NOMO-1 (cell line): ENCODE results near the gene TPM1.

Experiments used
- DNase-seq, 2 experiments: peaks; one replicate each; lab custom pipeline; 2025; ENCODE audit not compliant: unreplicated experiment in 2 of 2; lab: John Stamatoyannopoulos, UW

Gene TPM1

GRCh38 chr15:63052961-63053698 is 10.6 kb downstream of the TPM1 start:
- no peak for DNase-seq

- no peak for DNase-seq
Observed at GRCh38 chr15:63054281-63054683, 11.7 kb downstream of the TPM1 start.

GRCh38 chr15:63054985-63055384 is 12.4 kb downstream of the TPM1 start:
- no peak for DNase-seq

GRCh38 chr15:63056829-63057228 is 14.3 kb downstream of the TPM1 start:
- no peak for DNase-seq

GRCh38 chr15:63057468-63058345 is 15.2 kb downstream of the TPM1 start:
- DNase-seq: no peak

GRCh38 chr15:63059075-63059474 is 16.5 kb downstream of the TPM1 start:
- DNase-seq: no peak

- no peak for DNase-seq
Observed at GRCh38 chr15:63059573-63060216, 17.1 kb downstream of the TPM1 start.

- DNase-seq: no peak
Observed at GRCh38 chr15:63060699-63061098, 18.2 kb downstream of the TPM1 start.

- DNase-seq: no peak
Observed at GRCh38 chr15:63061975-63062374, 19.4 kb downstream of the TPM1 start.

- DNase-seq: no peak
Observed at GRCh38 chr15:63063164-63063756, 20.7 kb downstream of the TPM1 start.

GRCh38 chr15:63063877-63064409 is 21.4 kb downstream of the TPM1 start:
- no peak for DNase-seq

- DNase-seq: no peak
Observed at GRCh38 chr15:63065262-63066221, 23.0 kb downstream of the TPM1 start.

- DNase-seq: no peak
Observed at GRCh38 chr15:63066272-63066671, 23.7 kb downstream of the TPM1 start.

GRCh38 chr15:63067306-63067705 is 24.8 kb downstream of the TPM1 start:
- DNase-seq: no peak

GRCh38 chr15:63067976-63068743 is 25.6 kb downstream of the TPM1 start:
- no peak for DNase-seq

- no peak for DNase-seq
Observed at GRCh38 chr15:63069616-63070090, 27.1 kb downstream of the TPM1 start.

GRCh38 chr15:63070681-63071129 is 28.2 kb downstream of the TPM1 start:
- no peak for DNase-seq

- no peak for DNase-seq
Observed at GRCh38 chr15:63071288-63071909, 28.9 kb downstream of the TPM1 start.
